Measurements from ENCODE around the gene MICAL3.
A peak's percentile ranks its signal among the peaks of the same experiment; 100 is the strongest.

Gene MICAL3

DNA sequence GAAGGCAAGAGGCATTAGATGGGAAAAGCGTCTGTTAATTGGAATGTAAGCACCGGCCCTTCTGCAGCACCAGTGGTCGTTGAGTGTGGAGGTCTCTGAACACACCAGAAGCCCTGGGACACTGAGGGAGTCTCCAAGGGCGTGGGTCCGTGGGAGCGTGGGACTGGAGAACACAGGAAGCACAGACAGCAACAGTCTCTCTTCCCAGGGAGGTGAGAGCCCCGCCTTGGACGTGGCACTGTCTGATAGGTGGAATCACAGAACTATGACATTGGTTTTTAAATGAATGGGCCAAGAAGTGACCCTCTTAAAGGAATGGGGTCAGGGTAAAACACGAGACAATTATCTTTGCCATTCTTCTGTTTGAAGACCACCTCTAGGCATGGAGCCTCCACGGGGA is 221.9 kb downstream of the MICAL3 start:
- in situ Hi-C loops (cut with MboI; ENCODE audit: low pct_unique_long_range_greater_than_20kb, low sequenced_read_pairs), result no loop called here
- DNase-seq, result no peak

DNA sequence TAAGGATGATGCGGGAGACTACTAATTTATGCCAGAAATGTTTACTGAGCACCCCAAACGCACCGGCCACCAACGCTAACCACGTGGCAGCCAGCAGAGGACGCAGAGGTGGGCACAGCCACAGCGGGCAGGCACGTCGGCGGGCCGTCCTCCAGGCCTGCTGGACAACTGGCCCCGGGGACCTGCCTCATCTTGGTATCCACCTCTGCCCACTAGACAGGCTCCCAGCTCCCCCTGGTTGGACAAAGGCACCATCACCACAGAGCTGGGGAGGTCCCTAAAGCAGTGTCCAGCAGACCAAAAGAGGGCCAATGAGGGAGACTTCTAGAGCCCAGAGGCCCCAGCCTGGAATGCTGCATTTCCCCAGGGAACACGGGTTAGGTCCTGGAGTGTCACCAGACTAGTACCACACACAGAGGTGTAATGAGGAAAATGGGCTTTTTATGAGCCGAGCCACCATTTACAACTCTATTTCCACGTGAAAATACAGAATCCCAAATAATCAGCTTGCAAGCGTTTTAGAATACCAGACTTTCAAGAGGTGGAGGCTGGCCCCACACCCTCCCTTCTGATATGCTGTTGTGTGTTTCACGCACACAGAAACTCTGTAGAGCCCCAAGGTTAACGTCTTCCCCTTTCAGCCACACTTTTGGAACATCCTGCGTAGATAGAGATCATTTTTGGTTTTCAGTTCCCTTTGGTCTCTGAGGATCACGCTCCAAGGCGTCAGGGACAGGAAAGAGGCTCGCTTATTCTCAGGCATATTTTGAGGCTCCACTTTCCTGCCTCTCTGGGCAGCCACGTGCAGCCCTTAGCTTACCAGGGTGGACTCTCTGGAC is 226.4 kb downstream of the MICAL3 start:
- peak; percentile 74 for DNase-seq
- in situ Hi-C loops (cut with MboI; ENCODE audit: low pct_unique_long_range_greater_than_20kb, low sequenced_read_pairs), result no loop called here

GRCh38 chr22:17796695-17797094 is 227.7 kb downstream of the MICAL3 start:
- no peak for DNase-seq
- in situ Hi-C loops (cut with MboI; ENCODE audit: low pct_unique_long_range_greater_than_20kb, low sequenced_read_pairs), result no loop called here

- in situ Hi-C loops (cut with MboI; ENCODE audit: low pct_unique_long_range_greater_than_20kb, low sequenced_read_pairs), result no loop called here
These were observed 228.5 kb downstream of the MICAL3 start for GRCh38 chr22:17795661-17796548.

DNA sequence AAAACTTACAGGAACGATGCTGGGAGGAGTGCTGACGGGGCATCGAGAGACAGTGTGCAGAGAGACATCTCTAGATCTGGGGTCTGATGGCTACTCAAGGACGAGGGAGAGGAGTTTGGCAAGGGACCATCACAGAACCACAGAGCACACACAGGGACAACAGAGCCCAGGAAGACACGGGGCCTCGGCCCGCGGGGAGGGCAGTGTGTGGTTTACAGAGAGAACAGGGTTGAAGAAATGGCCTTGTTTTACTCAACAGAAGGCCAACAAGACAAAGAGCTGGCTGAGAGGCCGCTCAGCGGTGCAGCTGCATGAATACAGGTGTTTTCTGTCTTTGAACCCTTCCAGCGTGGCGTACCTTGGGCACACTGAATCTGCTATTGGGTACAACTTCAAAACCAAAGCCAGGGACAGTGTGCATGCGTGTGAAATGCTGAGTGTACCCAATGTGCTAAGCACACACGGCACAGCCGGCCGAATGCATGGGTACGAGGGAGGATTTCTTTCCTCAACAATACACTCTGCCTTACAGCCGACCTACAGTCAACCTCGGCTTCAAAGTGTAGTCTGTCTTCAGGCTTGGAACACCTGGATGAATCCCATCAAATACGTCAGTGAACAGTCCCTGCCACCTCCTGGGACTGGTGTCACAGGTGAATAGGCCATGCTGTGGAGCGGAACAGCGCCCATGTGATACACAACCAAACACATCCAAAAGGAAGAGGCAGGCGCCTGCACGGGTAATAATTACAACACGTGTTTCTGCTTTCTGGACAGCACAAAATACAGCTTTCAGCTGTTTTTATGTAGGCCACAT is 229.4 kb downstream of the MICAL3 start:
- in situ Hi-C loops (cut with MboI; ENCODE audit: low pct_unique_long_range_greater_than_20kb, low sequenced_read_pairs), result no loop called here

More at GRCh38 chr22:17795661-17796548, 228.5 kb downstream of the MICAL3 start:
- no peak for DNase-seq

GRCh38 chr22:17792854-17793434 is 231.4 kb downstream of the MICAL3 start:
- DNase-seq, result no peak
- in situ Hi-C loops (cut with MboI; ENCODE audit: low pct_unique_long_range_greater_than_20kb, low sequenced_read_pairs), result no loop called here

More for the DNA sequence above, 229.4 kb downstream of the MICAL3 start:
- no peak for DNase-seq

GRCh38 chr22:17792299-17792698 is 232.1 kb downstream of the MICAL3 start:
- DNase-seq, result no peak
- in situ Hi-C loops (cut with MboI; ENCODE audit: low pct_unique_long_range_greater_than_20kb, low sequenced_read_pairs), result no loop called here

DNA sequence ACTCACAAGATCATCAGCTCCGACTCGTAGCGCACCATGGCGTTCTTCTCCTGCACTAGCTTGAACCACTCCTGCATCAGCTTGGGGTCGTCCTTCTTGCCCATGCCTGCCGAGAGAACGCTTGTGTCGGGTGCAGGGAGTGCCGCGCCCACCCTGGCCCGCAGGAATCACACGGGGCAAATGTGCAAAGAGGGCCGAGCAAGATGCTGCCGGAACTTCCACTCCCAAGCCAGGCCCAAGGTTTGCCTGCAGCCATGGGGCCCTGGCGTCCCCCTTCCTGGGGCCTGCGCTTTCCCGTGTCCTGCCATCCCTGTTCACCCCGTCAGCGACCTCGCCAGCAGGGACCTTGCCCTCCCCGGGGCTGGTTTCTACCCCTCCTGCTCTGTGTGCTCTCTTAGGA is 233.2 kb downstream of the MICAL3 start:
- in situ Hi-C loops (cut with MboI; ENCODE audit: low pct_unique_long_range_greater_than_20kb, low sequenced_read_pairs), result no loop called here
- no peak for DNase-seq

- DNase-seq, result no peak
- in situ Hi-C loops (cut with MboI; ENCODE audit: low pct_unique_long_range_greater_than_20kb, low sequenced_read_pairs), result no loop called here
These were observed 234.8 kb downstream of the MICAL3 start for GRCh38 chr22:17789379-17790200.

GRCh38 chr22:17788528-17789378 is 235.6 kb downstream of the MICAL3 start:
- in situ Hi-C loops (cut with MboI; ENCODE audit: low pct_unique_long_range_greater_than_20kb, low sequenced_read_pairs), result no loop called here
- no peak for DNase-seq

DNA sequence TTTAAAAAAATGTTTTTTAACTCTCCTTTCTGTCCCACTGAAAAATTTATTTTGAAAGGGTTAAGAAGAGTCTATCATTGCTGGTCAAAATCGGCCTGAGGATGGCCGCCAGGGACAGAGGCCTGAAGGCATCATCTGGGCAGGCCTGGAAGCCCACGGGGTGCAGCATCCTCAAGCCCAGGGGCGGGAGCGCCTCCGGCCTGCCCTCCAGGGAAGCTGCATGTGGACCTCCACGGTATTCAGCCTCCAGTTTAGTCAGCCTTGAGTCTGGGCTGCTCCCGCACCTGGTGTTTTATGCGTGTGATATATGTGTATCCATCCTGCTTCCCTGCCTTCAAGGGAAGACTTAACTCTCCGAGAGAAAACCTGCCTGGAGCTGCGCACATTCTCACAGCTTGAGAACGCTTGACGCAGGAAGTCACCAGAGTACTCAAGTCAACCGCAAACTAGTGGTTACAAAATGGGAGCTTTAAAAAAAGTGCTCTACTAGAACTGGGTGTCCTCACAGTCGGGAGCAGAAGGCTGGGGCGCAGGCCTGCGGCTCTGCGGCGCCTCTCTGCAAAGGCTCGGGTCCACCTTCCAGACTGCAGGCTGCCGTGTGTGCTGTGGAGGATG is 236.5 kb downstream of the MICAL3 start:
- DNase-seq, result no peak
- in situ Hi-C loops (cut with MboI; ENCODE audit: low pct_unique_long_range_greater_than_20kb, low sequenced_read_pairs), result no loop called here

GRCh38 chr22:17787241-17787640 is 237.1 kb downstream of the MICAL3 start:
- in situ Hi-C loops (cut with MboI; ENCODE audit: low pct_unique_long_range_greater_than_20kb, low sequenced_read_pairs), result no loop called here

GRCh38 chr22:17786435-17787161 is 237.8 kb downstream of the MICAL3 start:
- in situ Hi-C loops (cut with MboI; ENCODE audit: low pct_unique_long_range_greater_than_20kb, low sequenced_read_pairs), result no loop called here
- DNase-seq, result no peak

More at GRCh38 chr22:17787241-17787640, 237.1 kb downstream of the MICAL3 start:
- no peak for DNase-seq

DNA sequence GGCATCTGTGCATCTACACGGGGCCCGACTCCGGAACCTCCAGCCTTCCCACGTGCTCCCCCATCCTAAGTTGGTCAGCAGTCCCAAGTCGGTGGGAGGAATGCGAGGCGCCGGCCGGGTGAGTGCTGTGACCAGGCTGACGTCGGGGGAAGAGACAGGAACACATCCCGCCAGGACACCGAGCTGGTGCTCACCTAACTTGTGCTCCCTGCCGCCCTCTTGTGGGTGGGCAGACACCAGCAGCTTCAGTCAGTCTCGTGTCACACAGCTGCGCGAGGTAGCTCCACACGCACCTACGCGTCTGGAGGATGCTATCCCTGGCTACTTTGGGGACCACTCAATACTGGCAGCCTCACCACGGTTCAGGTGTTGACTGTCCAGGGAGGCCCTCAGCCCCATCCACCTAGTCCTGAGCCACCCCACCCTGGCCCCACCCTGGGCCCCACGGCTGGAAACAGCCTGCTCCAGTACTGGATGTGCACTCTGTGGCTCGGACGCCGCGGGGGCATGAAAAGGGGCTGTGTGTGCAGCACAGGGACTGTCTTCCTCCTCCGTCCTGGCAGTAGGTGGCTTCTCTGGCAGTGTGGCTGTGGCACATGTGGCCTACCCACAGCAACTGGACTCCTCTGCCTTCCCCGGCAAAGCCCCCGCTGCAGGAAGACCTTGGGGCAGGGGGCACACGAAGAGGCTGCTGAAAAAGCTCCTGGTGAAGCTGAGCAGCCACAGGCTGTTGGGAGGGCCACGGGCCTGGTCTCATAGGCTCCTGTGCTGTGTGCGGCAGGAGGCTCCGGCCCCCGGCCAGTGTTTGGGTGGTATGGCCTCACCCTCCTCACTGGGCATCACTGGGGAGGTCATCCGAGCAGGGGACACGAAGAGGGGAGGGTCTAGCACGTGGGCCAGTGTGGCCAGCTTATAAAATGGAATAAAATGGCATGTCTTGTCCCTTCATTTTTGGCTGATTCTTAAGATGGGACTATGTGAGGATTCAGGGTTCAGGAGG is 238.9 kb downstream of the MICAL3 start:
- peak; percentile 69 for DNase-seq
- in situ Hi-C loops (cut with MboI; ENCODE audit: low pct_unique_long_range_greater_than_20kb, low sequenced_read_pairs), result no loop called here

GRCh38 chr22:17784776-17785175 is 239.6 kb downstream of the MICAL3 start:
- in situ Hi-C loops (cut with MboI; ENCODE audit: low pct_unique_long_range_greater_than_20kb, low sequenced_read_pairs), result no loop called here
- DNase-seq, result no peak
